ENCODE results near the gene PNMT.

Gene PNMT

DNA sequence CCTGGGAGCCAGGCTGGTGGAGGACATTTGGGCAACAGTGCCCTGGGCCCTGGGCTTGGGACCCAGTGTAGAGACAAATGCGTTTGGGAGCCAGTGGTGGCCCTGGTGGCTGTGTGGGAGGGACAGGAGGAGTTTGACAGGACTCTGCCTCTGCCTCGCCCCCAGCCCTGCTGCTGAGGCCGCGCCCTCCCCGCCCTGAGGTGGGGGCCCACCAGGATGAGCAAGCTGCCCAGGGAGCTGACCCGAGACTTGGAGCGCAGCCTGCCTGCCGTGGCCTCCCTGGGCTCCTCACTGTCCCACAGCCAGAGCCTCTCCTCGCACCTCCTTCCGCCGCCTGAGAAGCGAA lies 15.0 kb upstream of the PNMT start:
- Histone ChIP-seq H3K36me3 (peaks cover 47% of the 10 kb centered on the region), H3K4me1 (peaks cover 51% of the 10 kb centered on the region), H3K4me2 (no peak overlapping the region), H4K20me1 (peaks cover 99% of the 10 kb centered on the region), H3K27ac (no peak overlapping the region), H3K4me3 (no peak overlapping the region), H3K9ac (no peak overlapping the region), H3K9me3 (no peaks in the 10 kb centered on the region), H3K27me3 (peaks cover 5% of the 10 kb centered on the region; the same call in 1 of the 2 replicates)
- no peak for TF ChIP-seq Cebpa-rat (IDR thresholded peaks at IDR 0.05)

DNA sequence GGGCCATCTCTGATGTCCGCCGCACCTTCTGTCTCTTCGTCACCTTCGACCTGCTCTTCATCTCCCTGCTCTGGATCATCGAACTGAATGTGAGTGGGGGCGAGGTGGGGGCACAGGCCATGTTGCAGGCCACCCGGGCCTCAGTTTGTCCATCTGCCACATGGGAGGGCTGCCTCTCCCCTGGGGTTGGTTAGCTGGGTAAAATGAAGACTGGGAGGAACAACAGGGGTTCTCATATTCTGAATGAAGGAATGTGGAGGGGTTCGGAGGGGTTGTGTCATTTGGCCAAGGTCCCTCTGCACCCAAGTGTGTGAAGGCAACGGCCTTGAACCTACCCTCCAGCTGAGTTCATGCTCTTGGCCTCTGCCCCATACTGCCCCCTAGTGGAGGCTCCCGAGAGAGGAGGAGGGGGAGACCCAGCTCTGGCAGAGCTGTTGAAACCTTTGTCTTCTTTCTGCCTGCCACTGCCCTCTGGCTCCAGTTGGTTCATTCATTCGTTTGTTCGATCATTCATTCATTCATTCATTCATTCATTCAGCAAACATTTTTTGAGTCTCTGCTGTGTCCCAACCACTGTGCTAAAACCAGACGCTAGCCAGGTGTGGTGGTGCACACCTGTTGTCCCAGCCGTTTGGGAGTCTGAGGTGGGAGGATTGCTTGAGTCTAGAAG lies 14.5 kb upstream of the PNMT start:
- Histone ChIP-seq H3K9me3 (no peaks in the 10 kb centered on the region), H3K27ac (no peak overlapping the region)

DNA sequence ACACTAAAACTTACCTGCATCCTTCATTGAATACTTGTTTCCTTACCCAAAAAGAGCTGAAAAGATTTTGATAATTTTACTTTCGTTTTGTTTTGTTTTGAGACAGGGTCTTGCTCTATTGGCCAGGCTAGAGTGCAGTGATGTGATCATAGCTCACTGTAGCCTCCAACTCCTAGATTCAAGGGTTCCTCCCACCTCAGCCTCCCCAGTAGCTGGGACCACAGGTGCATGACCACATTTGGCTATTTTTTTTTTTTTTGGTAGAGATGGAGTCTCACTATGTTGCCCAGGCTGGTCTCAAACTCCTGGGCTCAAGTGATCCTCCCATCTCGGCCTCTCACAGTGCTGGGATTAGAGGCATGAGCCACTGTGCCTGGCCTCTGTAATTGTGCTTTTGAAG lies 13.1 kb upstream of the PNMT start:
- TF ChIP-seq Cebpa-rat (IDR thresholded peaks at IDR 0.05), result no peak
- H3K9me3 ChIP-seq, result no peaks in the 10 kb centered on the region
- no peak overlapping the region for H3K4me2 ChIP-seq
- no peak overlapping the region for H3K27ac ChIP-seq
- H3K36me3 ChIP-seq, result peaks cover 47% of the 10 kb centered on the region
- H4K20me1 ChIP-seq, result peaks cover 96% of the 10 kb centered on the region
- peaks cover 68% of the 10 kb centered on the region for H3K4me1 ChIP-seq
- no peak overlapping the region for H3K9ac ChIP-seq
- peaks cover 5% of the 10 kb centered on the region; the same call in 1 of the 2 replicates for H3K27me3 ChIP-seq
- H3K4me3 ChIP-seq, result no peak overlapping the region

More for the DNA sequence above, 14.5 kb upstream of the PNMT start:
- Histone ChIP-seq H3K4me1 (peaks cover 56% of the 10 kb centered on the region), H3K4me3 (no peak overlapping the region), H3K36me3 (peaks cover 47% of the 10 kb centered on the region), H4K20me1 (peaks cover 99% of the 10 kb centered on the region), H3K9ac (no peak overlapping the region), H3K27me3 (peaks cover 5% of the 10 kb centered on the region; the same call in 1 of the 2 replicates), H3K4me2 (no peak overlapping the region)
- TF ChIP-seq Cebpa-rat (IDR thresholded peaks at IDR 0.05), result no peak

DNA sequence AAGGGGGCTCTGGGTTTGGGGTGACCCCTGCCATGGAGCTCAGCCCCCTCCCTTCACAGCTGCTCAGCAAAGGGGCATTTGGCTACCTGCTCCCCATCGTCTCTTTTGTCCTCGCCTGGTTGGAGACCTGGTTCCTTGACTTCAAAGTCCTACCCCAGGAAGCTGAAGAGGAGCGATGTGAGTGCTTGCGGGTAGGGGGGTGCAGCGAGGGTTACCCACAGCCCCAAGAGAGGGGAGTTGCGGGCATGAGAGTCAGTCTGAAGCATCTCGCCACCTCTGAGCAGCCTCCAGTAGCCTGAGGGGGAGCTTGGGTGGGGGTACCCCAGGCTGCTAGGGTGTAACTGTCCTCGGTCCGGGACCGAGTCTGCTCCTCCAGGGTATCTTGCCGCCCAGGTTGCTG lies 9.9 kb upstream of the PNMT start:
- TF ChIP-seq Cebpa-rat (IDR thresholded peaks at IDR 0.05), result no peak
- H3K27me3 ChIP-seq, result peaks cover 5% of the 10 kb centered on the region; the same call in 1 of the 2 replicates
- peaks cover 83% of the 10 kb centered on the region for H4K20me1 ChIP-seq
- H3K36me3 ChIP-seq, result peaks cover 69% of the 10 kb centered on the region
- peak overlapping the region; percentile 89 for H3K4me2 ChIP-seq
- H3K9ac ChIP-seq, result no peak overlapping the region
- H3K4me1 ChIP-seq, result peaks cover 71% of the 10 kb centered on the region
- H3K27ac ChIP-seq, result no peak overlapping the region
- no peak overlapping the region for H3K4me3 ChIP-seq
- no peaks in the 10 kb centered on the region for H3K9me3 ChIP-seq

DNA sequence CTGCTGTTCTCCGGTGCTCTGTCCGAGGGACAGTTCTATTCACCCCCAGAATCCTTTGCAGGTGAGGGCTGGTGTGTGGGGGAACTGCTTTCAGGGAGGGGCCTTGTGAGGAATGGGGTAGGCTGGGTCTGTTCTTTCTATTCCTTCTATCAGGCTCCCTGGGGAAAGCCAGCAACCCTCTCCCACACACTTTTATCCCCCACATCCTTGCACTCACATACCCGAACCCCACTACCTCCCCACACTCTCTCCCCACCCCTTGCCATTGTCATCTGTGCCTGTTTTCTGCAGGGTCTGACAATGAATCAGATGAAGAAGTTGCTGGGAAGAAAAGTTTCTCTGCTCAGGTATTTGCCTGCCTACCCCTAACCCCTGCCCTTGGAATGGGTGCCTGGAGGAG lies 9.5 kb upstream of the PNMT start:
- no peaks in the 10 kb centered on the region for H3K9me3 ChIP-seq
- H3K9ac ChIP-seq, result no peak overlapping the region
- peaks cover 79% of the 10 kb centered on the region for H4K20me1 ChIP-seq
- H3K27me3 ChIP-seq, result peaks cover 5% of the 10 kb centered on the region; the same call in 1 of the 2 replicates
- peak overlapping the region; percentile 89 for H3K4me2 ChIP-seq
- H3K36me3 ChIP-seq, result peaks cover 65% of the 10 kb centered on the region
- no peak overlapping the region for H3K4me3 ChIP-seq
- H3K27ac ChIP-seq, result peak overlapping the region; percentile 70
- no peak for TF ChIP-seq Cebpa-rat (IDR thresholded peaks at IDR 0.05)
- H3K4me1 ChIP-seq, result peaks cover 75% of the 10 kb centered on the region

DNA sequence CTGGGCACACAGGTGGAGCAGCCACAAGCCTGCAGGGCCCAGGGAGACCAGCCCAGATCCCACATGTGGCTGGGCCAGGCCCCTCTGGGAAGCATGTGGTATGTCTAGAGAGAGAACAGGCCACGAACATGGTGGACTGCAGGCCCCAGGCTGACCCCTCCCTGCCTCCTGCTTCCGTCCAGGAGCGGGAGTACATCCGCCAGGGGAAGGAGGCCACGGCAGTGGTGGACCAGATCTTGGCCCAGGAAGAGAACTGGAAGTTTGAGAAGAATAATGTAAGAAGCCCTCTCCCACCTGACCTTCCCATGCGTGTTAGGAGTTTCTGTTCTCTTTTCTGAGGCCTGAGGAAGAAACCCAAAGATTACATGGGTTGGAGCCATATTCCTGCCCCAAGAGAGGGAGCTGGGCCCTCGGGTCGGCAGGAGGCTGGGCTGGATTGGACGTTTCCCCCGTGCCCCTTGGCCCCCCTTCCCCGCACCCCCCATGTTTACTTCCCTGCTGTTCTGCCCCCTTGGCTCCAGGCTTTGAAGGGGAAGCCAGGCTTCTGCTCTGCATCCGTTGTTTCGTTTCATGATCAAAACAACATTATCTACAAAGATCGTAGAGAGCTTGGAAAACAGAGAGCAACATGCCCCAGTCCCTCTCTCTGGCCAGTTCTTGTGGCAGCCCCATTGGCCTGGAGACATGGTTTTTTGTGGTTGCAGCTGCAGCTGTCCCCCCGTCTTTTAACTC lies 8.8 kb upstream of the PNMT start:
- peak overlapping the region; percentile 89 for H3K4me2 ChIP-seq
- H3K9me3 ChIP-seq, result no peaks in the 10 kb centered on the region
- H3K9ac ChIP-seq, result peak overlapping the region; percentile 69
- peaks cover 78% of the 10 kb centered on the region for H4K20me1 ChIP-seq
- no peak for TF ChIP-seq Cebpa-rat (IDR thresholded peaks at IDR 0.05)
- H3K36me3 ChIP-seq, result peaks cover 59% of the 10 kb centered on the region
- peaks cover 5% of the 10 kb centered on the region; the same call in 1 of the 2 replicates for H3K27me3 ChIP-seq
- peaks cover 81% of the 10 kb centered on the region for H3K4me1 ChIP-seq
- peak overlapping the region; percentile 42 for H3K4me3 ChIP-seq
- peak overlapping the region; percentile 83 for H3K27ac ChIP-seq

DNA sequence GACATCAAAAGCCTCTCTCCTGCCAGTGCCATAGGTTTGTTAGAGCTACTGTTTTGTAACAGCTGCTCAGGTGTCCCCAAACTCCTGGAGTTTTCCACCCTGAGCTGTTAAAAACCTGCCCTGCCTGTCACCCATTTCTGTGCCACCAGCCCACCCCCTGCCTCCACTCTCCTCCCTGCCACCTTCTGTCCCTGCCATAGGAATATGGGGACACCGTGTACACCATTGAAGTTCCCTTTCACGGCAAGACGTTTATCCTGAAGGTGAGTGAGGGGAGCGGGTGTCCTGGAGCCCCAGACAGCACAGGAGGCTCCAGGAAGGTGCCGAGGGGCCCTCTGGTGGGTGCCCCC lies 8.3 kb upstream of the PNMT start:
- peaks cover 78% of the 10 kb centered on the region for H4K20me1 ChIP-seq
- H3K27me3 ChIP-seq, result peaks cover 5% of the 10 kb centered on the region; the same call in 1 of the 2 replicates
- H3K4me2 ChIP-seq, result peak overlapping the region; percentile 89
- H3K27ac ChIP-seq, result peak overlapping the region; percentile 83
- no peak for TF ChIP-seq Cebpa-rat (IDR thresholded peaks at IDR 0.05)
- peaks cover 81% of the 10 kb centered on the region for H3K4me1 ChIP-seq
- H3K9ac ChIP-seq, result peak overlapping the region; percentile 69
- no peaks in the 10 kb centered on the region for H3K9me3 ChIP-seq
- peak overlapping the region; percentile 42 for H3K4me3 ChIP-seq
- H3K36me3 ChIP-seq, result peaks cover 54% of the 10 kb centered on the region

DNA sequence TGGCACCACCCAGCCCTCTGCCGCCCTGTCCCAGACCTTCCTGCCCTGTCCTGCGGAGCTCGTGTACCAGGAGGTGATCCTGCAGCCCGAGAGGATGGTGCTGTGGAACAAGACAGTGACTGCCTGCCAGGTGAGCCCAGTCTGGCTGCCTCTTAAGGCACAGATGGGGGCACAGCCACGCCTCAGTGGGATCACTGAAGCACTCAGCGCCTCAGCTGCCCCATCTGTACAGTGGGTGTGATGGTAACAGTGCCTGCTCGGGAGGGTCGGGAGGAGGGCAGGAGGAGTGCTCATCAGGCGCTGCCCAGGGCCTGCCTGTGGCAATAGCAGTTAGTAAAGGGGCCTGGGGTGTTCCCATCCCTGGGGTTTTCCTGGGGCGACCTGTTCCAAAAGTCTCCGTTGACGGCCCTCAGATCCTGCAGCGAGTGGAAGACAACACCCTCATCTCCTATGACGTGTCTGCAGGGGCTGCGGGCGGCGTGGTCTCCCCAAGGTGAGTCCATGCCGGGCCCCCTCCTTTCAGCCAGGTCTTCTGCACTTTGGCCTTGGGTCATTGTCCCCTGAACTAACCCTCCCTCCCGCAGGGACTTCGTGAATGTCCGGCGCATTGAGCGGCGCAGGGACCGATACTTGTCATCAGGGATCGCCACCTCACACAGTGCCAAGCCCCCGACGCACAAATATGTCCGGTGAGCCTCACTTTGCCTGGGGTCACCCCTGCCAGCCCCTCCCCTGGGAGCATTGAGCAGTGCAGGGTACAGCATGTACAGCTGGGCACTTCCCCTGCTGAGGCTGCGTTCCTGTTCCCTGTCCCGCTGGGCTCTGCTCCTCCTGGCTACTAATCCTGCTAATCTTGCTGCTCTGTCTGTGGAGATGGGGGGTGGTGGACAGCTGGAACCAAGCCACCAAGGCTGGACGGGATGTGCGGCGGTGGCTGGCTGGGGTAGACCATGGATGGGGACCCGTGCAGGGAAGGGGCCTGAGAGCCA lies 7.6 kb upstream of the PNMT start:
- Histone ChIP-seq H3K9ac (peak overlapping the region; percentile 69), H3K4me3 (peak overlapping the region; percentile 42), H3K36me3 (peaks cover 51% of the 10 kb centered on the region), H4K20me1 (peaks cover 78% of the 10 kb centered on the region), H3K4me2 (peak overlapping the region; percentile 89), H3K27ac (peak overlapping the region; percentile 83), H3K9me3 (no peaks in the 10 kb centered on the region), H3K4me1 (peaks cover 87% of the 10 kb centered on the region), H3K27me3 (peaks cover 6% of the 10 kb centered on the region; the same call in 1 of the 2 replicates)
- TF ChIP-seq Cebpa-rat (IDR thresholded peaks at IDR 0.05), result no peak

DNA sequence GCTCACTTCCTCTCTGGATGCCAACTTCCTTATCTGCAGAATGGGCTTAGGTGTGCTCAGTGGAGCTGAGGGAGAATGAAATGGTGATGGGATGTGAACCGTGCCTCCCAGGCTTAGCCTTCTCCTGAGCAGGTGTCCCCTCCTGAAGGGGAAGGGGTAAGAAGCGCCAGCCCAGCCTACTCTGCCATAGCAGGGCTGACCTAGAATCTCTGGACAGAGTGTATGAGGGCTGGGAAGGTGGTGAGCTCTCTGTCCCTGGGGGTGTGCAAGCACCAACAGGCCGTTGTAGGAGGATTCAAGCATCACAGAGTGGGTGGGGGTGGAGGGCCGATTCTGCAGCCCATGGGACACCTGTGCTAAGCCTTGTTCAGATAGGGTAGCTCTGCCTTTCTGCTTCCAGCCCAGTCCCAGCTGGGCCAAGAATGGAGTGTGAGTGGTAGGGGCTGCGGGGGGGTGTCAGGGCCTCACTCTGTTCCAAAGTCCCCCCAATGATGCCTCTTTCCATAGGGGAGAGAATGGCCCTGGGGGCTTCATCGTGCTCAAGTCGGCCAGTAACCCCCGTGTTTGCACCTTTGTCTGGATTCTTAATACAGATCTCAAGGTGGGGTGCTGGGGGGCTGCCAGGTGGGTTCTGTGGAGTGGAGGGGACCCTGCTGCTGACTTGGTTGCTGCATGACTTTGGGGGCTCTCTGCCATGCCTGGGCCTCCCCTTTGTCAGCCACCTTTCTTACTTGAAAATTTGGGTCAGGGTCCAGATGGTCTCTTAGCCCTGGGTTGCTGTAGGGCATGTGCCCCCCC lies 6.3 kb upstream of the PNMT start:
- H3K4me1 ChIP-seq, result peaks cover 99% of the 10 kb centered on the region
- H3K27ac ChIP-seq, result peak overlapping the region; percentile 52; the same call in 1 of the 2 replicates
- H3K36me3 ChIP-seq, result peaks cover 42% of the 10 kb centered on the region

More for the DNA sequence above, 6.3 kb upstream of the PNMT start:
- no peak for TF ChIP-seq Cebpa-rat (IDR thresholded peaks at IDR 0.05)
- peaks cover 73% of the 10 kb centered on the region for H4K20me1 ChIP-seq
- peak overlapping the region; percentile 89 for H3K4me2 ChIP-seq
- H3K4me3 ChIP-seq, result no peak overlapping the region
- H3K9me3 ChIP-seq, result no peaks in the 10 kb centered on the region
- H3K9ac ChIP-seq, result 0 out of 2 replicates have a peak overlapping the region, but pooled peaks have one; percentile 28
- H3K27me3 ChIP-seq, result peaks cover 19% of the 10 kb centered on the region
